GM21619 (cell line): ENCODE results near the gene SSBP3.
"Not testable (repeated sequence)": the region's sequence is repeated elsewhere in the genome, so short reads cannot be mapped to it uniquely, and the experiment has no call there.

ENCODE experiments used
- ATAC-seq: cut with Tn5 transposase; IDR thresholded peaks from one replicate; pipeline ENCODE4 v1.9.1; 2021; ENCODE audit not compliant: unreplicated experiment

SSBP3 gene

DNA sequence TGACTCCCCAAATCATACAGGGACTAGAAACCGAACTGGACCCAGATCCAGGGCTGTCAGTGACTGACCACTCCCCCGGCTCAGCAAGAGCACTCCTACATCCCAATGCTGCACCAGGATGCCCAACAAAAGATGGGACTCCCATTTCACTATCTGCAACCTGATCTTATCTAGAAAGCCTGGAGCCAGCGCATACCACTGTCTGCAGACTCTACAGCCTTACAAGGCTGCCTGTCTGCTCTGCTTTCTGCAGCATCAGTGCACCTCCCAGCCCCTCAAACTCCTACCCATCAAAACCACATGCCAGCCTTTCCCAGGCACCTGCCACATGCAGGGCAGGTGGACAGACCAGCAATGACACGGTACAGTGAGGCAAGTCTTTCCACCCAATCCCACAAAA lies 52.2 kb downstream of the SSBP3 start:
- no peak for ATAC-seq

DNA sequence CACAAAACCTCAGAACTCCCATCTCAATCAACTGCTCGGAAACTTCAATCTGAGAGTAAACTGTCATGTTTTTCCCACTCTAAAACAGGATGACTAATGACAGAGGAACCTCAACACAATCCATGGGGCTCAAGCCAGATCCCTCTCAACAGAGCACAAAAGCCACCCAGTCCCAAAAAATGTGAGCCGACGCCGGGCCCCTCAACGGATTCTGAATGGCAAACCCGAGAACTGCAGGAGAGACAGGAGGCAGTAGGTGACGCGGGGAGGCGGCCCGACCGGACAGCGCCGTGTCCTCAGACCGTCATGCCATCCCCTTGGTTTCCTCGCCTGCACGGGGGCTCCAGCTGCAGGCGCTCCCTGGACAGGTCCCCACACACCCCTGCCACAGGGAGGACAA lies 53.4 kb downstream of the SSBP3 start:
- ATAC-seq, result no peak

GRCh38 chr1:54350360-54350759 lies 55.8 kb downstream of the SSBP3 start:
- no peak for ATAC-seq

GRCh38 chr1:54348700-54349021 lies 57.5 kb downstream of the SSBP3 start:
- ATAC-seq, result no peak

- ATAC-seq, result no peak
These were observed 58.1 kb downstream of the SSBP3 start for GRCh38 chr1:54347955-54348699.

GRCh38 chr1:54347261-54347954 lies 58.8 kb downstream of the SSBP3 start:
- ATAC-seq, result no peak

DNA sequence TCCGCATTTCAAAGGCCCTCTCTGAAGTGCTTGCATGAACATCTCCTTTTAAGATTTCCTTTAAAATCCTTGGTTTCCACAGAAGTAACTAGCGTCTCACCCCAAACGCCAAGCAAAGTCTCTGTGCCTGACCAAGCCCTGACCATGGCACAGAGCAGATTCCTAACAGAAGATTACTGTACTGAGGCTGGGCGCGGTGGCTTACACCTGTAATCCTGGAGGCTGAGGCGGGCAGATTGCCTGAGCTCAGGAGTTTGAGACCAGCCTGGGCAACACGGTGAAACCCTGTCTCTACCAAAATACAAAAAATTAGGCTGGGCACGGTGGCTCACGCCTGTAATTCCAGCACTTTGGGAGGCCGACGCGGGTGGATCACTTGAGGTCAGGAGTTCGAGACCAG lies 60.6 kb downstream of the SSBP3 start:
- ATAC-seq, result not testable (repeated sequence)

DNA sequence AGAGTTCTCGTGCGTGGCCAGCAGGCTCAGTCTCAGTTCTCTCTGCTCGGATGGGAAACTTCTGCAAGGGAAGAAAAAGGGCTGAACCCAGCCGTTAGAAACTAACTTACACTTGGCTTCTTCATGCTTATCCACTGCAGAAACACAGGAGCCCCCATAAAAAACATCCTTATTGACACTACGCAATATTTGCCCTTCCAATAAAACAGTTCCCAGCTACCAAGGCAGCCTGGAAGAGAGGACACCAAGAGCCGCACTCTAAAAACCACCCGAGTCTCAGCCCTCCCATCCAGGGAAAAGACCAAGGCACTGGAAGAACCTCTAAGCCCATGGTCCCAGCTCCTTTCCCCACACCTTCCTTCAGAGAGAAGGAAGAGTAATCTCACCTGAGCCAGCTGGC lies 61.1 kb downstream of the SSBP3 start:
- ATAC-seq, result no peak

DNA sequence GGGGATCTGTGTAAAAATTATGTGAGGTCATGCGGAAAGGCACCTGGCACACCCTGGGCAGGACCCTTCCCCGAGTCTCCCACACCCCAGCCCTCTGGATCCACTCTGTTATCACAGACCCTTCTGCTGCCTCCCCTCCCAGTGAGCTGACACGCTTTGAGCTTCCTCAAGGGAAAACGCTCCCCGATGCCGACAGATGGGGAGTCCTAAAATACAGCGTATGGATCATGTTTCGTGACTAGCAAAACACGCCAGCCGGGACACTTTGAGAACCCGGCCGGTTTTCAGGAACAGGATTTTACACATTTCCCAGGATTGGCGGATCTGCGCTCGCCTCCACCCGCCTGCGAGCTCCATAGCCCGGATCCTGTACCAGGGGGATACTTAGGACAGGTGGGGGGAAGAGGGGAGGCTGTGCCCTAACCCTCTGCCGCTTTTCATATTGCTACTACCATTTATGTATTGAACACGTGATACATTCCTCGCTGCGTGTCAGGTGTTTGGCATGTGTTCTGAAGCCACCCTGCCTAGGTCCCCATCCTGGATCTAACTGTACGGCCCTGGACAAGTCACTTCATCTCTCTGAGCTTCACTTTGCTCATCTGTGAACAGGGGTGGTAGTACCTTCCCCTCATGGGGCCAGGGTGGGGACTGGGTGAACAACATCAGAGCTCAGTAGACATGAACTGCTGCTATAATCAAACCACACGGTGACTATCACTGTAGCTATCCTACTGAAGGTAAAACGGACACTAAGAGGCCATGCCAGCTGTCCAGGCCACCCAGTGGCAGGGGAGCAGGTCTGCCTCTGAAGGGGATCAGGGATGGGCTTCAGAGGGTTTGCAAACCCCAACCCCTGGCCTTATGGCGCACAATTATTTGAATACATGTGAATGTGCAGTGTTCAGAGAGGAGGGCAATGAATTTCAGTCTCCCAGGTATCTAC lies 63.2 kb downstream of the SSBP3 start:
- no peak for ATAC-seq

- no peak for ATAC-seq
These were observed 63.9 kb downstream of the SSBP3 start for GRCh38 chr1:54342288-54342687.

DNA sequence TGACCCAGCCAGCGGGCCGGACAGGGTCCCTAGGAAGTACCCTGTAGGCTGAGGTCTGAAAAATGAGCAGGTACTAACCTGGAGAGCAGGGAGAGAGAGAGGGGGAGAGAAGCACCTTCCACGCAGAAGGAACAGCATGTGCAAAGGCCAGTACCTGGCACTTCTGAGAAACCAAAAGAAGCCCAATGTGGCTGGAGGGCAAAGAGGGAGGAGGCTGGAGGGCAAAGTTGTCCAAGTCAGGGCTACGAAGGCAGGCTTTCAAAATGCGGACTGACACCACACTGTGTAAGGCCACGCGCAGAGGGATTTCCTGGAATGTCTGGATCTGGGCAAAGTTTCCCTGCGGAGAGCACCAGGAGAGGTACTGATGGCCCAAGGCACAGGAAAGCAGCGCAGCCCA lies 64.4 kb downstream of the SSBP3 start:
- ATAC-seq, result no peak

DNA sequence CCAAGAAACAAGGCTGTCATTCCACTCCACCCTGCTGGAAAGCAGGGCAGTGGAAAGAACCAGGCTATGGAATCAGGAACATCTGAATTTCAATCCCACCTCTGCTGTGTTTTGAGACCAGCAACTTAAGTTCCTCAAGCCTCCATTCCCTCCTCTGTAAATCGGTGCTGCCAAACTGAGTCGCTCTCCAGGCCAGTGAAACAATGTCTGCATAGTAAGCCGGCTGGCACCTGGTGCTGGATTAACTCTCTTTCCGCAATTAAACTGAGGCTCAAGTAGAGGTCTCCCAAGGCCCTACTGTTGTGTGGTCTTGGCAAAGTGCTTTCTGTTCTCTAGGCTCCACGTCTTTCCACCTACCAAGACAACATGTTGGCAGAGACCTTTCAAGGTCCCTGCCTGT lies 65.3 kb downstream of the SSBP3 start:
- ATAC-seq, result no peak

- ATAC-seq, result no peak
These were observed 65.8 kb downstream of the SSBP3 start for GRCh38 chr1:54340434-54340833.

- no peak for ATAC-seq
These were observed 67.1 kb downstream of the SSBP3 start for GRCh38 chr1:54339126-54339525.

- no peak for ATAC-seq
These were observed 67.7 kb downstream of the SSBP3 start for GRCh38 chr1:54338464-54338863.

DNA sequence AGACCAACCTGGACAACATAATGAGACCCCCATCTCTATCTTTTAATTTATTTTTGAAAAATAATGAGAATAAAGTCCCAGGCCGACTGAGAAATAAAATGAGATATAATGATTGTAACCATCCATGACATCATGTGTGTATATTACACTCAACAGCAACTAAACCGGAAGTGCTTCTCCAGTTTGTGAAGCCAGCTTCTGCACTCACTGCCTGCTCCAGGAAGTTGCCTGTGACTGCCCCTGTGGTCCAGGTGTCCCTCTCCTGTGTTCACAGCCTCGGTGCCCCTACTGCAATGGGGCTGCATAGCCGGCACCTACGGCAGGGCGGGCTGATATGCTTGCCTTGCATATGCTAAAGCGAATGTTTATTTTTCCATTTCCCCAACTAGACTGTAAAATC lies 68.3 kb downstream of the SSBP3 start:
- ATAC-seq, result no peak

DNA sequence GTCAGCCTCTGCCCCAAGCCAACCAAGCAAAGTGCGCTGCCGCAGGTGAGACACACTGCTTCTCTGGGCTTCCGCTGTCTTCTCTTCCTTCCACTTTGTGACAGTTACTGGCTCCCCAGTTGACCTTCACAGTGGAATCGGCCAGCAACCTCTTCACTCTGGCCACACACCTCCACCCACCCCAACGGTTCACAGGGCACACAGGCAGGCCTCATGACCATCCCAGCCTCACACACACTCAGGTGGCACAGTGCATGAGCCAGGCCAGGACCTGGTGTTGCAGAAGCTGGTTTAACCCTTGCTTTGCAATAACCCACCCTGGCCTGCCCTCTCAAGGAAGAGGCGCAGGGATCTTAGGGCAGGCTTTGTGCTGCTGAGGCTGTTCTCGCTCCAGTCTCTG lies 69.2 kb downstream of the SSBP3 start:
- no peak for ATAC-seq

- no peak for ATAC-seq
These were observed 70.1 kb downstream of the SSBP3 start for GRCh38 chr1:54336116-54336515.

DNA sequence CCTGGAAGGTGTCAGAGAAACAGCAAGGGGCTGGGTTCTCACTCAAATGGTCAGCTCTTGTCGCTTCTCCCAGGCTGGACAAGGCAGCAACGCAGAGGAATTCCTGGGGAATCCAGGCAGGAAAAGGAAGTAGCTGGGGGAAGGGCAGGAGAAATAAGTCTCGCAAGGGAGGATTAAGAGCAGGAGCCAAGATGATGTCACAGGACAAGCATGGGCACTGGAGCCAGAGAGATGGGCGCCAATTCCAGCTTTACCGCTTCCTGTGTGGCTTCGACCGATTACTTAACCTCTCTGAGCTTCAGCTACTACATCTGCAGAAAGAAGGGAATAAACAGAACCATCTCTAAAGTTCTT lies 70.5 kb downstream of the SSBP3 start:
- no peak for ATAC-seq

GRCh38 chr1:54335011-54335754 lies 71.0 kb downstream of the SSBP3 start:
- ATAC-seq, result no peak
